ENCODE results near the gene FETUB. TPM values are rescaled to one million over a fixed set of nuclear protein-coding genes. Genes with fewer than 3 reads are reported as not detected.

FETUB gene
- total RNA-seq, 1 donor from 2014 or later = not detected

- H3K36me3 Mint-ChIP-seq = no peaks in the 10 kb centered on the region
- no peak for DNase-seq (ENCODE audit: low spot score in 2 of 2, unreplicated experiment in 2 of 2)
- H3K27ac Mint-ChIP-seq = no peak overlapping the region
- TF ChIP-seq CTCF (IDR thresholded peaks at IDR 0.05; ENCODE audit: unreplicated experiment) = no peak
- peaks cover 32% of the 10 kb centered on the region for H3K27me3 Mint-ChIP-seq (ENCODE audit: low read depth)
- H3K4me3 Mint-ChIP-seq = no peak overlapping the region
- no peaks in the 10 kb centered on the region for H3K9me3 Mint-ChIP-seq
- H3K4me1 Mint-ChIP-seq = no peaks in the 10 kb centered on the region
Observed at GRCh38 chr3:186609247-186609868, 30.8 kb upstream of the FETUB start.

GRCh38 chr3:186612065-186612464 is 28.1 kb upstream of the FETUB start:
- Mint-ChIP-seq H3K27me3 (ENCODE audit: low read depth) (peaks cover 36% of the 10 kb centered on the region), H3K36me3 (no peaks in the 10 kb centered on the region), H3K4me1 (peaks cover 6% of the 10 kb centered on the region), H3K4me3 (no peak overlapping the region), H3K27ac (no peak overlapping the region), H3K9me3 (no peaks in the 10 kb centered on the region)
- no peak for TF ChIP-seq CTCF (IDR thresholded peaks at IDR 0.05; ENCODE audit: unreplicated experiment)
- DNase-seq (ENCODE audit: low spot score in 2 of 2, unreplicated experiment in 2 of 2) = no peak

DNA sequence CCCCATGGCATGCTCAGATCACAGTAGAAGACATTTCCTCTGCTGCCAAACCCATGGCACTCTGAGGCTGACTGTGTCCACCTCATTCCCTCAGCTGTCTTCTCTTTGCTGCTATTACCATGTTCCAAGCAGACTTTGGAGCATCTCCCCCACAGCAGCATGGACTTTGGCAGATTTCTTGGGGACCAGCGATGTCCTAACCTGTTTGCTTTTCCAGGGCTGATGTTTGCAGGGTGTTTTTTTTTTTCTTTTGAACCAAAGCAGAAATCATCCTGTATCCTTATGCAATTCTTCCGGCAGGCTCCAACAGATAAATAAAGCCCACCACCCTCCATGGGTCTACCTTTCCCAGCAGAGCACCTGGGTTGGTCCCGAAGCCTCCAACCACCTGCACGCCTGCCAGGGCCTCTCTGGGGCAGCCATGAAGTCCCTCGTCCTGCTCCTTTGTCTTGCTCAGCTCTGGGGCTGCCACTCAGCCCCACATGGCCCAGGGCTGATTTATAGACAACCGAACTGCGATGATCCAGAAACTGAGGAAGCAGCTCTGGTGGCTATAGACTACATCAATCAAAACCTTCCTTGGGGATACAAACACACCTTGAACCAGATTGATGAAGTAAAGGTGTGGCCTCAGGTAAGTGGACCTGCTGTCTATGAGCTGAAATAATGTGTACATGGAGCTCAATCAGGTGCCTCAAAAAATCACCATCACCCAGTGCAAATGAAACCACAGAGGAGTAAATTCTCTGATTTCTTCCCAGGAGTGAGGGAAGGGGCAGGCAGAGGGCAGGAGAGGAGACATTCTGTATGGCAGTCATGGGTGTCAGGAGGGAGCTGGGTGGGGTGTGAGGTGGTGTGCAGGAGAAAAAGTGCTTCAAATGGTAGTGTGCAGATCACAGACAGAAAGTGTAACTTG is 27.2 kb upstream of the FETUB start, which contains the start of gene AHSG:
Gene AHSG (plus strand): TSS at position 340 of the 916 bp plus-strand sequence. CDS start 82 bp downstream, at position 422.
- TF ChIP-seq CTCF (IDR thresholded peaks at IDR 0.05; ENCODE audit: unreplicated experiment) = no peak
- no peak for DNase-seq (ENCODE audit: low spot score in 2 of 2, unreplicated experiment in 2 of 2)
- peaks cover 8% of the 10 kb centered on the region for H3K4me1 Mint-ChIP-seq
- H3K4me3 Mint-ChIP-seq = no peak within 1 kb of the TSS
- peaks cover 45% of the 10 kb centered on the region for H3K27me3 Mint-ChIP-seq (ENCODE audit: low read depth)
- no peaks in the 10 kb centered on the region for H3K9me3 Mint-ChIP-seq
- H3K36me3 Mint-ChIP-seq = no peaks in the 10 kb centered on the region
- H3K27ac Mint-ChIP-seq = no peak within 1 kb of the TSS

DNA sequence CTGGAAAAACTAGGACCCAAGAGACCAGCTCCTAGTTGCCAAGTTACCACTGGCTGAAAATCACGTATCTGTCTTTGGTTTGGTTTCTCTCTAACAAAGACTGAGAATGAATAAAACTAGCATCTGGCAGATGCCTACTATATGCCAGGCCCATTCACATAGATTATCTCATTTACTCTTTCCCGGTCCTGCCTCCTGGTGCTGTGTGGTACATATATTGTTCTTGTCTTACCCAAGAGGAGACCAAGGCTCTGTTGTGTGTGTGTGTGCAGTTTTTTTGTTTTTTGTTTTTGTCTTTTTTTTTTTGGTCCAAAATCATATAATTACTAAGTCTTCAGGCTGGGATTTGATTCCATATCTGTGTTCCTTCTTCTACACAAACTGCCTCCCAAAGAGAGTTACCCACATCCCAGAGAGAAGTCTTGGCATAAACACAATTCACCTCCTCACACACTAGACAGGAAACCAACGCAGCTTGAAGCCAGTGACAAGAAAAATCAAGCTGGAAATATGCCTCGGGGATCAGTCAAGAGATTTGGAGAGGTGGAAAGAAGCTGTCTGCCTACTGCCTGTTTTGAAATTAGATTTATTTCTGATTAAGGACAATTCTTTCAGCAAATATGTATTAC is 26.4 kb upstream of the FETUB start:
- Mint-ChIP-seq H3K36me3 (no peaks in the 10 kb centered on the region), H3K4me3 (no peak overlapping the region), H3K27me3 (ENCODE audit: low read depth) (peaks cover 52% of the 10 kb centered on the region), H3K9me3 (no peaks in the 10 kb centered on the region), H3K27ac (no peak overlapping the region), H3K4me1 (peaks cover 8% of the 10 kb centered on the region)
- no peak for DNase-seq (ENCODE audit: low spot score in 2 of 2, unreplicated experiment in 2 of 2)
- TF ChIP-seq CTCF (IDR thresholded peaks at IDR 0.05; ENCODE audit: unreplicated experiment) = no peak

DNA sequence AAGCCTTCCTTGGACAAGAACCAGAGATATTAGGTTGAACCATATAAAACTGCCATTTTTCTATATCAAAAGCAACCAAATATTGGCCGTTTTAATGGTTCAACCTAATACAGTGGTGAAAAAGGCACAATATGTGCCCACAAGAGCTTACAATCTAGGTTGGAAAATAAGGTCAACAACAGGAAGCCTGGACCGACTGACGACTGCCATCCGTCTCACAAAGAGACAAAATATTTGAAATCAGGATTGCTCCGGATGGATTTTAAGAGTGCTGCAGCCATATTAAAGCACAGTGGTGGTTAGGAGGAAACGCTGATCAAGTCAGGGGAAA is 26.0 kb upstream of the FETUB start:
- no peak overlapping the region for H3K27ac Mint-ChIP-seq
- no peaks in the 10 kb centered on the region for H3K9me3 Mint-ChIP-seq
- TF ChIP-seq CTCF (IDR thresholded peaks at IDR 0.05; ENCODE audit: unreplicated experiment) = no peak
- H3K4me3 Mint-ChIP-seq = no peak overlapping the region
- H3K4me1 Mint-ChIP-seq = peaks cover 8% of the 10 kb centered on the region
- DNase-seq (ENCODE audit: low spot score in 2 of 2, unreplicated experiment in 2 of 2) = no peak
- H3K27me3 Mint-ChIP-seq (ENCODE audit: low read depth) = peaks cover 53% of the 10 kb centered on the region
- no peaks in the 10 kb centered on the region for H3K36me3 Mint-ChIP-seq
